DOHH2 (cell line): ENCODE data around the gene CTDSPL.

ENCODE experiments used
- H3F3A ChIP-seq: fragments of 200-600 bp; sonication (generic), shearing (Covaris generic); 2 replicates; pipeline ENCODE4 v1.6.0; 2016; ENCODE audit warnings: antibody characterized with exemption, mild to moderate bottlenecking; ENCODE audit not compliant: control insufficient read depth, insufficient read depth
- H3K27ac ChIP-seq: fragments of 200-600 bp; sonication (generic); 2 replicates; pipeline ENCODE4 v1.5.1; 2014; ENCODE audit warnings: low read depth, mild to moderate bottlenecking, low read length, moderate library complexity
- H3K27me3 ChIP-seq: fragments of 200-600 bp; sonication (generic); 2 replicates; pipeline ENCODE4 v1.6.1; 2014; ENCODE audit warnings: mild to moderate bottlenecking, low read length, mixed read lengths; ENCODE audit not compliant: control insufficient read depth
- H3K36me3 ChIP-seq: fragments of 200-600 bp; sonication (generic); 2 replicates; pipeline ENCODE4 v1.6.1; 2014; ENCODE audit warnings: mild to moderate bottlenecking, low read length, moderate library complexity, mixed read lengths; ENCODE audit not compliant: control insufficient read depth
- H3K4me1 ChIP-seq: fragments of 200-600 bp; sonication (generic); 2 replicates; pipeline ENCODE4 v1.6.1; 2014; ENCODE audit warnings: mild to moderate bottlenecking, low read length, mixed read lengths; ENCODE audit not compliant: control insufficient read depth
- H3K4me2 ChIP-seq: fragments of 200-600 bp; sonication (generic); 2 replicates; pipeline ENCODE4 v1.6.0; 2014; ENCODE audit warnings: mild to moderate bottlenecking, low read length, moderate library complexity
- H3K4me3 ChIP-seq: fragments of 200-600 bp; sonication (generic); 2 replicates; pipeline ENCODE4 v1.5.1; 2014; ENCODE audit warnings: mild to moderate bottlenecking, low read length, mixed read lengths
- H3K79me2 ChIP-seq: fragments of 200-600 bp; sonication (generic); 2 replicates; pipeline ENCODE4 v1.6.1; 2014; ENCODE audit warnings: mild to moderate bottlenecking, low read length, mixed read lengths; ENCODE audit not compliant: control insufficient read depth
- H3K9me2 ChIP-seq: fragments of 200-600 bp; sonication (generic); replicated peaks from 2 replicates; pipeline ENCODE4 v1.6.1; 2014; ENCODE audit warnings: mild to moderate bottlenecking, low read length, mixed read lengths; ENCODE audit not compliant: control insufficient read depth
- H3K9me3 ChIP-seq: fragments of 200-600 bp; sonication (generic); 2 replicates; pipeline ENCODE4 v1.6.1; 2014; ENCODE audit warnings: antibody characterized with exemption, low read length, mixed read lengths; ENCODE audit not compliant: control insufficient read depth, insufficient read depth
- H4K20me1 ChIP-seq: fragments of 200-600 bp; sonication (generic); 2 replicates; pipeline ENCODE4 v1.6.0; 2014; ENCODE audit warnings: low read depth, mild to moderate bottlenecking, antibody characterized with exemption, low read length, moderate library complexity; ENCODE audit not compliant: control insufficient read depth, insufficient read depth
- EZH2phosphoT487 ChIP-seq: fragments of 200-600 bp; sonication (generic); IDR thresholded peaks from 2 replicates; pipeline ENCODE4 v1.6.1; 2017; ENCODE audit warnings: borderline replicate concordance, mild to moderate bottlenecking, antibody characterized with exemption, low read length, moderate library complexity, mixed read lengths
- TF ChIP-seq, protein P1 (sequence below): fragments of 200-600 bp; sonication (generic); IDR thresholded peaks from one replicate; pipeline ENCODE4 v1.5.1; 2014; ENCODE audit warnings: antibody characterized with exemption, mild to moderate bottlenecking, low read depth, low read length; ENCODE audit not compliant: poor library complexity, severe bottlenecking

The CTDSPL gene

GRCh38 chr3:37882711-37883110 lies 21.0 kb downstream of the CTDSPL start:
- no peaks in the 10 kb centered on the region for H3K36me3 ChIP-seq
- TF ChIP-seq, protein P1, sequence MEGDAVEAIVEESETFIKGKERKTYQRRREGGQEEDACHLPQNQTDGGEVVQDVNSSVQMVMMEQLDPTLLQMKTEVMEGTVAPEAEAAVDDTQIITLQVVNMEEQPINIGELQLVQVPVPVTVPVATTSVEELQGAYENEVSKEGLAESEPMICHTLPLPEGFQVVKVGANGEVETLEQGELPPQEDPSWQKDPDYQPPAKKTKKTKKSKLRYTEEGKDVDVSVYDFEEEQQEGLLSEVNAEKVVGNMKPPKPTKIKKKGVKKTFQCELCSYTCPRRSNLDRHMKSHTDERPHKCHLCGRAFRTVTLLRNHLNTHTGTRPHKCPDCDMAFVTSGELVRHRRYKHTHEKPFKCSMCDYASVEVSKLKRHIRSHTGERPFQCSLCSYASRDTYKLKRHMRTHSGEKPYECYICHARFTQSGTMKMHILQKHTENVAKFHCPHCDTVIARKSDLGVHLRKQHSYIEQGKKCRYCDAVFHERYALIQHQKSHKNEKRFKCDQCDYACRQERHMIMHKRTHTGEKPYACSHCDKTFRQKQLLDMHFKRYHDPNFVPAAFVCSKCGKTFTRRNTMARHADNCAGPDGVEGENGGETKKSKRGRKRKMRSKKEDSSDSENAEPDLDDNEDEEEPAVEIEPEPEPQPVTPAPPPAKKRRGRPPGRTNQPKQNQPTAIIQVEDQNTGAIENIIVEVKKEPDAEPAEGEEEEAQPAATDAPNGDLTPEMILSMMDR = no peak
- no peak overlapping the region for H3K27ac ChIP-seq
- no peaks in the 10 kb centered on the region for H3K4me1 ChIP-seq
- no peaks in the 10 kb centered on the region for H3K79me2 ChIP-seq
- H3F3A ChIP-seq = no peaks in the 10 kb centered on the region
- H4K20me1 ChIP-seq = no peaks in the 10 kb centered on the region
- H3K4me3 ChIP-seq = no peak overlapping the region
- H3K27me3 ChIP-seq = peaks cover 16% of the 10 kb centered on the region
- H3K9me2 ChIP-seq = no peaks in the 10 kb centered on the region
- no peaks in the 10 kb centered on the region for H3K9me3 ChIP-seq
- no peak overlapping the region for H3K4me2 ChIP-seq

DNA sequence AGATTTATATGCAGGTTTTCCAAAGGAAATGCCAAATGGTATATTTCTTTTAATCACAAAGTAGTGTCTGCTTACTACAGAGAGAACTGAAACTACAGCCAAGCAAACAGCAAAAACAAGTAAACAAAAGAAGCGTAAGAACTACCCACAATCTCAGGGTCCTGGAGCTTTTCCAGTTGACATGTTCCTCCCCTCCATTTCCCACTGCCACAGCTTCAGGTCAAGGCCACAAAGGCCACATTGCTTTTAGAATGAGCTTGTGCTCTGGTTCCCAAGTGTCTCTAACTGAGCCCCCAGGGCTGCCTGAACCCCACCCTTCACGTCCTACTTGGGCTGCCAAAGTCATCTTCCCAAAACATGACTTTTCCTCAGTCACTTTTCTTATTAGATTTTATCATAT lies 24.1 kb downstream of the CTDSPL start:
- no peak overlapping the region for H3K27ac ChIP-seq
- peaks cover 14% of the 10 kb centered on the region for H3K27me3 ChIP-seq
- no peak for TF ChIP-seq EZH2phosphoT487
- no peaks in the 10 kb centered on the region for H3K9me3 ChIP-seq
- H3K79me2 ChIP-seq = no peaks in the 10 kb centered on the region
- no peak overlapping the region for H3K4me3 ChIP-seq
- H3K9me2 ChIP-seq = no peaks in the 10 kb centered on the region
- H3F3A ChIP-seq = no peaks in the 10 kb centered on the region
- no peaks in the 10 kb centered on the region for H3K4me1 ChIP-seq
- H4K20me1 ChIP-seq = no peaks in the 10 kb centered on the region
- no peaks in the 10 kb centered on the region for H3K36me3 ChIP-seq
- no peak overlapping the region for H3K4me2 ChIP-seq

DNA sequence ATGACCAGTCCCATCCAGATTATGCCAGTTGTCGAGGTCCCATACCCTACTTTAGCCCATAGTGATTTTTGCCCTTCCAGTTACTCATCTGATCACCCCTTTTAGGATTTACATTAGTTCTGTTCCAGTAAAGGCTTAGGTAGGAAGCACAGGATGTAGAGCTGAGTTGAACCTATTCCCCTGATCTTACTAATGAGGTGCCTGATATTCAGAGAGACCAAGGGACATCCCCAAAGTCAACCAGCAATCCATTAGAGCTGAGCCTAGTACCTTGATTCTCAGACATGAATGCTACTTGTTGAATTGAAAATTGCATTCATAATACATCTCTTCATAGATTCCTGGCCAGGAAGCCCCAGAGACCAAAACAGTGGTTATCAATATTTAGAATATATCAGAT lies 24.7 kb downstream of the CTDSPL start:
- H4K20me1 ChIP-seq = no peaks in the 10 kb centered on the region
- peaks cover 17% of the 10 kb centered on the region for H3K27me3 ChIP-seq
- H3F3A ChIP-seq = no peaks in the 10 kb centered on the region
- no peak overlapping the region for H3K27ac ChIP-seq
- H3K4me2 ChIP-seq = no peak overlapping the region
- TF ChIP-seq, protein P1 = no peak
- TF ChIP-seq EZH2phosphoT487 = no peak
- H3K9me3 ChIP-seq = no peaks in the 10 kb centered on the region
- H3K9me2 ChIP-seq = no peaks in the 10 kb centered on the region
- no peak overlapping the region for H3K4me3 ChIP-seq
- no peaks in the 10 kb centered on the region for H3K79me2 ChIP-seq
- H3K4me1 ChIP-seq = no peaks in the 10 kb centered on the region
- no peaks in the 10 kb centered on the region for H3K36me3 ChIP-seq

GRCh38 chr3:37887062-37887461 lies 25.4 kb downstream of the CTDSPL start:
- Histone ChIP-seq H4K20me1 (no peaks in the 10 kb centered on the region), H3K27ac (no peak overlapping the region), H3K9me2 (no peaks in the 10 kb centered on the region), H3K36me3 (no peaks in the 10 kb centered on the region), H3K4me2 (no peak overlapping the region), H3K4me3 (no peak overlapping the region), H3K79me2 (no peaks in the 10 kb centered on the region), H3K27me3 (peaks cover 17% of the 10 kb centered on the region), H3K4me1 (no peaks in the 10 kb centered on the region), H3K9me3 (no peaks in the 10 kb centered on the region), H3F3A (no peaks in the 10 kb centered on the region)
- no peak for TF ChIP-seq EZH2phosphoT487
- TF ChIP-seq, protein P1 = no peak
